Transverse colon (tissue), 4 donors: Measurements from ENCODE around the gene PCCA. TPM values are rescaled to one million over a fixed set of nuclear protein-coding genes. Genes with fewer than 3 reads are reported as not detected.

Experiments
- DNase-seq: peaks from one replicate; pipeline ENCODE4 v3.0.0-alpha.2; 2019
- H3K27ac ChIP-seq, 4 donors: fragments of 200-600 bp; sonication (generic); 2 replicates each; pipeline ENCODE4 v1.5.1; 2016 to 2018; ENCODE audit warnings: inconsistent platforms in 4 of 4
- H3K27me3 ChIP-seq: fragments of 200-600 bp; sonication (generic); 2 replicates; pipeline ENCODE4 v1.5.1; 2017; ENCODE audit warnings: inconsistent platforms
- H3K36me3 ChIP-seq, 4 donors: fragments of 200-600 bp; sonication (generic); 2 replicates each; pipeline ENCODE4 v1.5.1; 2017 to 2019; ENCODE audit warnings: inconsistent platforms in 4 of 4
- H3K4me1 ChIP-seq, 4 donors: fragments of 200-600 bp; sonication (generic); 2 replicates each; pipeline ENCODE4 v1.5.1; 2017 to 2020; ENCODE audit warnings: inconsistent platforms in 4 of 4
- H3K4me3 ChIP-seq, 4 donors: fragments of 200-600 bp; sonication (generic); 1 replicate in 1 of 4; 2 replicates in 3 of 4; pipeline versions ENCODE4 v1.5.1 to v1.6.1; 2017 to 2019; ENCODE audit warnings: inconsistent platforms in 4 of 4
- H3K9me3 ChIP-seq, 2 donors: fragments of 200-600 bp; sonication (generic); 2 replicates each; pipeline ENCODE4 v1.5.1; 2017 to 2019; ENCODE audit warnings: inconsistent platforms in 2 of 2
- EP300 ChIP-seq: sonication (generic); formaldehyde crosslinking; IDR thresholded peaks from one replicate; pipeline ENCODE4 v1.6.1; 2017; ENCODE audit warnings: antibody characterized with exemption, low read depth
- POLR2A ChIP-seq: fragments of 450-650 bp; IDR thresholded peaks from one replicate; pipeline ENCODE4 v1.6.1; 2016; ENCODE audit warnings: antibody characterized with exemption, mild to moderate bottlenecking, moderate library complexity
- POLR2AphosphoS5 ChIP-seq, 3 donors: sonication (generic); formaldehyde crosslinking; IDR thresholded peaks; one replicate each; pipeline ENCODE4 v1.6.1; 2016; ENCODE audit warnings: antibody characterized with exemption in 3 of 3
- WGBS, 2 donors: methylation state at CpG; one replicate each; pipeline ENCODE4 v1.1.5; 2018; ENCODE audit warnings: low coverage in 1 of 2; 5-methylcytosine and 5-hydroxymethylcytosine counted together
- in situ Hi-C, 4 donors: fragments of 200-750 bp; cut with MboI; loops; one replicate each; pipeline versions ENCODE4 v1.15.0 to v1.15.1; 2017; ENCODE audit warnings: low sequenced_read_pairs in 3 of 4, low pct_ligation_motif_present in 1 of 4, low pct_unique_long_range_greater_than_20kb in 1 of 4
- intact Hi-C: fragments of 100-400 bp; cut with DNase I; formaldehyde crosslinking; loops from one replicate; pipeline ENCODE4 v1.15.1; 2023; ENCODE audit warnings: low total_unique reads
- total RNA-seq, 4 donors: library from RNA; depleted of rRNA; stranded (reverse); fragments of >200 nt; gene quantifications; one replicate each; pipeline ENCODE4 v1.1.0, GENCODE V29; 2016
- TF ChIP-seq, protein P1 (sequence below), 5 experiments: fragments of 200-600 bp in 3 of 5; fragments of 450-650 bp in 2 of 5; sonication (generic) in 3 of 5; IDR thresholded peaks; 1 replicate in 2 of 5; 2 replicates in 3 of 5; pipeline ENCODE4 v1.5.1; 2016 to 2017; ENCODE audit warnings: antibody characterized with exemption in 5 of 5, inconsistent platforms in 3 of 5, mild to moderate bottlenecking in 2 of 5, moderate library complexity in 1 of 5

Gene PCCA, protein sequence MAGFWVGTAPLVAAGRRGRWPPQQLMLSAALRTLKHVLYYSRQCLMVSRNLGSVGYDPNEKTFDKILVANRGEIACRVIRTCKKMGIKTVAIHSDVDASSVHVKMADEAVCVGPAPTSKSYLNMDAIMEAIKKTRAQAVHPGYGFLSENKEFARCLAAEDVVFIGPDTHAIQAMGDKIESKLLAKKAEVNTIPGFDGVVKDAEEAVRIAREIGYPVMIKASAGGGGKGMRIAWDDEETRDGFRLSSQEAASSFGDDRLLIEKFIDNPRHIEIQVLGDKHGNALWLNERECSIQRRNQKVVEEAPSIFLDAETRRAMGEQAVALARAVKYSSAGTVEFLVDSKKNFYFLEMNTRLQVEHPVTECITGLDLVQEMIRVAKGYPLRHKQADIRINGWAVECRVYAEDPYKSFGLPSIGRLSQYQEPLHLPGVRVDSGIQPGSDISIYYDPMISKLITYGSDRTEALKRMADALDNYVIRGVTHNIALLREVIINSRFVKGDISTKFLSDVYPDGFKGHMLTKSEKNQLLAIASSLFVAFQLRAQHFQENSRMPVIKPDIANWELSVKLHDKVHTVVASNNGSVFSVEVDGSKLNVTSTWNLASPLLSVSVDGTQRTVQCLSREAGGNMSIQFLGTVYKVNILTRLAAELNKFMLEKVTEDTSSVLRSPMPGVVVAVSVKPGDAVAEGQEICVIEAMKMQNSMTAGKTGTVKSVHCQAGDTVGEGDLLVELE
- 10 to 100 TPM; 13.1 to 87.8 (median 74.6) TPM for total RNA-seq

DNA sequence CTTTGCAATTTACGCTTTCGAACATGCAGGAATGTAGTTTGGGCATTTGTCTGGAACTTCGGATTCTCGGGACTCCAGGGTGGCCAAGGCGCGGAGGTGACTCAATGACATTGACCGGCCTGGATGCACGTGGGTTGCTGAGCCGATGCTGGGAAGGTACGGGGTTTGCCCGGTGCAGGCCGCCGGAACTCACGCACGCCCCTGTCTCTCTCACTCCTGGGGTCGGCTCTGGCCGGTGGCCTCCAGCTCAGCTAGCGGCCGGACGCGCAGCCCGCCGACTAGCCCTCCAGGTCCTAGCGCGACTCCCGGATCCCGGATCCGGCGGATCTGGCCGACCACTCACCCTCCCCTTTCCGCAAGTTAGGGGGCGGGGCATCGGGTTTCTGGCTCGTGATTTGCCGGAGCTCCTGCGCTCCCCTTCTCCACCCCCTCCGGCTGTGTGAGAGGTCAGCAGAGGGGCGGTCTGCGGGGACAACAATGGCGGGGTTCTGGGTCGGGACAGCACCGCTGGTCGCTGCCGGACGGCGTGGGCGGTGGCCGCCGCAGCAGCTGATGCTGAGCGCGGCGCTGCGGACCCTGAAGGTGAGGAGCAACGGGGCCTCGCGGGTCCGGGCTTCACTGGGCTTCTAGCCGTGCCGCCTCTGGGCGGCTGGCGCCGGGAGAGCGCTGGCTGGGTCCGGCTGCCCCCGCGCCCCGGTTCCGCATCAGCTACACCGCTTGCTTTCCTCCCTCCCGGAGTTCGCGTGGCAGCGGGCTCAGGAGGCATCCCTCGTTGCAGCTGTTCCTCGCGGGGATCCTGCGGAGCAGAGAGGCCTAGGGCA, at the start of gene PCCA:
PCCA (plus strand) TSS at position 450 of the 821 bp plus-strand sequence; CDS start at position 478, 28 bp downstream.
- peak within 1 kb of the TSS; percentile 32 to 95 (median 84) for H3K4me3 ChIP-seq
- in situ Hi-C loops = no loop called here
- 2% methylated on average over 64 of the region's 77 CpGs; no CpG with 5 or more reads in 1 of the 2 donors for WGBS, 2 donors
- H3K36me3 ChIP-seq = no peaks in the 10 kb centered on the region
- peak; percentile 97 for DNase-seq
- no peaks in the 10 kb centered on the region for H3K27me3 ChIP-seq
- H3K9me3 ChIP-seq = no peaks in the 10 kb centered on the region
- intact Hi-C loops = no loop called here
- peaks cover 0 to 37% (median 23%) of the 10 kb centered on the region in 4 donors for H3K4me1 ChIP-seq
- TF ChIP-seq EP300 (no peak), POLR2AphosphoS5 (IDR thresholded peaks at IDR 0.05) (peak; percentile 66 to 93 (median 88)), POLR2A (peak; percentile 74)
- H3K27ac ChIP-seq = peak within 1 kb of the TSS; percentile 73 to 91 (median 85)

DNA sequence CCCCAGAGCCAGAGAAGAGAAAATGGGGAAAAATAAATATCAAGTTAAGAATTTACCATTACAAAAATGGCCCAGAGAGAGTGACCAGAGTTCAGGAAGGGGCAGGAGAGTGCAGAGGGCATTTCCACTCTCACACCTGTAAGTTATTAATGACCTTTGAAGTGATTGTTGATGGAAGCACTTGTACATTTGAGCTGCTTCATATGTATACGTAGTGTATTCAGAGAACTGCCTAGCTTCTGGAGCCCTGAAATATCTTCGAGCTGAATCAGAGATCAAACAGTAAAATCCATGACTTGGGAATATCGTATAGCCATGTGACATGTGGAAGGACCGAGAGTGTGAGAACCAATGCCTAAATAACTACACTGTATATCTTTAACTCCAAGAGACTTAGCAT, 49.2 kb upstream of the PCCA start:
- in situ Hi-C loops (no loop called here), intact Hi-C loops (no loop called here)
- H3K36me3 ChIP-seq = no peaks in the 10 kb centered on the region
- no peak for DNase-seq
- no peak overlapping the region for H3K27ac ChIP-seq
- WGBS, 2 donors = 49 to 58% methylated on average over 4 of the region's 4 CpGs
- TF ChIP-seq POLR2AphosphoS5 (IDR thresholded peaks at IDR 0.05) (no peak), EP300 (no peak), POLR2A (no peak)
- TF ChIP-seq, protein P1, sequence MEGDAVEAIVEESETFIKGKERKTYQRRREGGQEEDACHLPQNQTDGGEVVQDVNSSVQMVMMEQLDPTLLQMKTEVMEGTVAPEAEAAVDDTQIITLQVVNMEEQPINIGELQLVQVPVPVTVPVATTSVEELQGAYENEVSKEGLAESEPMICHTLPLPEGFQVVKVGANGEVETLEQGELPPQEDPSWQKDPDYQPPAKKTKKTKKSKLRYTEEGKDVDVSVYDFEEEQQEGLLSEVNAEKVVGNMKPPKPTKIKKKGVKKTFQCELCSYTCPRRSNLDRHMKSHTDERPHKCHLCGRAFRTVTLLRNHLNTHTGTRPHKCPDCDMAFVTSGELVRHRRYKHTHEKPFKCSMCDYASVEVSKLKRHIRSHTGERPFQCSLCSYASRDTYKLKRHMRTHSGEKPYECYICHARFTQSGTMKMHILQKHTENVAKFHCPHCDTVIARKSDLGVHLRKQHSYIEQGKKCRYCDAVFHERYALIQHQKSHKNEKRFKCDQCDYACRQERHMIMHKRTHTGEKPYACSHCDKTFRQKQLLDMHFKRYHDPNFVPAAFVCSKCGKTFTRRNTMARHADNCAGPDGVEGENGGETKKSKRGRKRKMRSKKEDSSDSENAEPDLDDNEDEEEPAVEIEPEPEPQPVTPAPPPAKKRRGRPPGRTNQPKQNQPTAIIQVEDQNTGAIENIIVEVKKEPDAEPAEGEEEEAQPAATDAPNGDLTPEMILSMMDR (IDR thresholded peaks at IDR 0.05) = no peak
- H3K4me3 ChIP-seq = no peak overlapping the region
- no peaks in the 10 kb centered on the region for H3K9me3 ChIP-seq
- no peaks in the 10 kb centered on the region for H3K27me3 ChIP-seq
- H3K4me1 ChIP-seq = peaks cover 0 to 8% (median 0%) of the 10 kb centered on the region in 4 donors

DNA sequence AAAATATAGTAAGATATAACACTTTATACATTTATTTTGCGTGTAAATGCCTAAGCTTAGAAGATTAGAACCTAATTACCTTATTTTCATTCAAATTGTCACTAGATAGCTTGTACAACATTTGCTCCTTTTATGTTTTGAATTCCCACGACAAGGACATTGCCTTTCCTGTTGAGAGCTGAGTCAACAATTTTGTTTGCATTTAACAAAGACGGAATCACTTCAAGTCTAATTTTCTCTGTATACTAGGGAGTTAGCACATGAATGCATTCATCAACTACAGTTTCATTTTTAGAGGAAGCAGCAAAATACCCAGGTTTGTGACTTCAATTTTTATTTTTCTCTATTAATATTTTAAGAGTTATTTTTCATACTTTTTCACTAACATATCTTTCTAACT, 48.7 kb upstream of the PCCA start:
- Histone ChIP-seq H3K9me3 (no peaks in the 10 kb centered on the region), H3K4me1 (peaks cover 0 to 8% (median 0%) of the 10 kb centered on the region in 4 donors), H3K27ac (no peak overlapping the region), H3K36me3 (no peaks in the 10 kb centered on the region), H3K4me3 (no peak overlapping the region), H3K27me3 (no peaks in the 10 kb centered on the region)
- in situ Hi-C loops = no loop called here
- no peak for TF ChIP-seq POLR2A
- TF ChIP-seq, protein P1 (IDR thresholded peaks at IDR 0.05) = no peak
- TF ChIP-seq POLR2AphosphoS5 (IDR thresholded peaks at IDR 0.05) = no peak
- TF ChIP-seq EP300 = no peak
- intact Hi-C loops = no loop called here
- 27 to 35% methylated on average over 3 of the region's 3 CpGs for WGBS, 2 donors
- DNase-seq = no peak

DNA sequence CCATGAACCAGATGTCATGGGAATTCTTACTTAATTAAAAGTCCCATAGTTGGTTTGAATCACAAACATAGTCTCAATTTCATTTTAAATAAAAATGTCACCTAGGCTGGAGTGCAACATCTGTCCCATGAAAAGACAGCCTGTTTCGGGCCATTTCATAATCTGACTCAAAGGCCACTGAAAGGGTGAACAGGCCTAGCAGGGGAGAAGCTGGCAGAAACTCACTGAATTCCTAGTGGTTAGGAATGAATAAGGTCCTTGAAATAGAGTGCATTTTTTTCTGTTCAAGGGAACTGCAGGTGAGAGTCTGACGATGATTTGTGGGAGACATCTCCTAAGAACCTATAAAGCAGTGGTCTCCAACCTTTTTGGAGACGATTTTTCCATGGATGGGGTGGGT, 44.0 kb upstream of the PCCA start:
- no peaks in the 10 kb centered on the region for H3K9me3 ChIP-seq
- H3K36me3 ChIP-seq = no peaks in the 10 kb centered on the region
- H3K27me3 ChIP-seq = no peaks in the 10 kb centered on the region
- DNase-seq = no peak
- intact Hi-C loops (no loop called here), in situ Hi-C loops (no loop called here)
- peaks cover 0 to 8% (median 0%) of the 10 kb centered on the region in 4 donors for H3K4me1 ChIP-seq
- no peak overlapping the region for H3K4me3 ChIP-seq
- 72 to 87% methylated on average over 2 to 3 of the region's 3 CpGs for WGBS, 2 donors
- no peak overlapping the region for H3K27ac ChIP-seq
- TF ChIP-seq, protein P1 (IDR thresholded peaks at IDR 0.05) = no peak
- TF ChIP-seq POLR2AphosphoS5 (IDR thresholded peaks at IDR 0.05) = no peak
- no peak for TF ChIP-seq POLR2A
- TF ChIP-seq EP300 = no peak
